ENCODE measurements around the gene CASKIN1.

DNA sequence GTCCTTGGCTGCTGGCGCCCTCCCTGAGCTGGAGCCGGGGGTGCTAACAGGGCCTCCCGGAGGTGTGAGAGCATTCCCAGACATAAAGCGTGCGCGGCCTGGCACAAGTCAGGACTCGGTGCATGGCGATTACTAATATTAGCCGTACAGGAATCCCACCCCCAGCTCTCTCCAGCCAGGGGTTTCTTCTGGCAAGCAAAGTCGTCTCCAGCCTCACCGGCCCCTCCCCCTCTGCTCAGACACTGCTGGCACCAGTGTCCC is 5.0 kb downstream of the CASKIN1 start:
- TF ChIP-seq FOXA1 (IDR thresholded peaks at IDR 0.05) (no peak), CTCF (IDR thresholded peaks at IDR 0.05; ENCODE audit: low read depth, low read length, missing input control) (no peak), MAX (IDR thresholded peaks at IDR 0.05) (no peak), RAD21 (IDR thresholded peaks at IDR 0.05) (no peak), GABPA (IDR thresholded peaks at IDR 0.05 in 1 of 2, conservative IDR thresholded peaks at IDR 0.05 in 1 of 2) (no peak), YY1 (IDR thresholded peaks at IDR 0.05) (no peak), EGR1 (IDR thresholded peaks at IDR 0.05; ENCODE audit: low read depth in 2 of 2) (no peak)
